WERI-Rb-1 (cell line): ENCODE measurements around the gene OMD.

Source experiments
- DNase-seq: peaks from one replicate; pipeline ENCODE4 v3.0.0-alpha.2; 2020
- H3K27ac ChIP-seq: fragments of 250-450 bp; sonication (Bioruptor Pico); 2 replicates; pipeline ENCODE4 v1.5.1; 2020; ENCODE audit warnings: mild to moderate bottlenecking, moderate library complexity
- H3K27me3 ChIP-seq: fragments of 250-450 bp; sonication (Bioruptor Pico); 2 replicates; pipeline ENCODE4 v1.5.1; 2021; ENCODE audit warnings: mild to moderate bottlenecking, low read depth, moderate library complexity; ENCODE audit not compliant: insufficient read depth, severe bottlenecking
- H3K36me3 ChIP-seq: fragments of 250-450 bp; sonication (Bioruptor Pico); 2 replicates; pipeline ENCODE4 v1.5.1; 2020; ENCODE audit warnings: mild to moderate bottlenecking, moderate library complexity
- H3K4me3 ChIP-seq: 2 replicates; pipeline ENCODE4 v1.5.1; 2011; ENCODE audit warnings: low read depth, mild to moderate bottlenecking, control low read depth, low read length
- H3K9me3 ChIP-seq: fragments of 250-450 bp; sonication (Bioruptor Pico); 2 replicates; pipeline ENCODE4 v1.5.1; 2021; ENCODE audit warnings: mild to moderate bottlenecking, moderate library complexity; ENCODE audit not compliant: severe bottlenecking
- TF ChIP-seq, protein P1 (sequence below): IDR thresholded peaks from 2 replicates; pipeline ENCODE4 v1.5.1; 2011; ENCODE audit warnings: low read depth, mild to moderate bottlenecking, control low read depth, inconsistent platforms, low read length

Gene OMD

DNA sequence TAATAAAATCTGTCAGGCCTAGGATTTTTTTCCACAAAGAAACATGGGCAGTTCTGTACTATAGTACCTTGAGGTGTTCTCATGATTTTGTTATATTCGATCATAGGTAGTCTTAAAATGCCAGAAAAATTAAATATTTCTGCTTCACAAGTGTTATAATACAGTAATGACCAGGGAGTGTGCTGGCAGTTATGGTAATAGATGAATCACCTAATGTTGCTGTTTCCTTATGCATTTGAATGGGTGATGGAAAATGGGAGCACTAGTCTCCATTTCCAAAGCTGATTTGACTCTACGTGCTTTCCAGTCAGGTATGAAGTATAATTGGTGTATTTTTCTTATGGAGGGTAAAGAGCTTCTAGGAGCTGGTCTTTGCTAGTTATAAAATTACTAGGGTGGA lies 43.7 kb downstream of the OMD start:
- no peak overlapping the region for H3K4me3 ChIP-seq
- H3K36me3 ChIP-seq: peaks cover 4% of the 10 kb centered on the region; the same call in 1 of the 2 replicates
- DNase-seq: no peak
- TF ChIP-seq, protein P1, sequence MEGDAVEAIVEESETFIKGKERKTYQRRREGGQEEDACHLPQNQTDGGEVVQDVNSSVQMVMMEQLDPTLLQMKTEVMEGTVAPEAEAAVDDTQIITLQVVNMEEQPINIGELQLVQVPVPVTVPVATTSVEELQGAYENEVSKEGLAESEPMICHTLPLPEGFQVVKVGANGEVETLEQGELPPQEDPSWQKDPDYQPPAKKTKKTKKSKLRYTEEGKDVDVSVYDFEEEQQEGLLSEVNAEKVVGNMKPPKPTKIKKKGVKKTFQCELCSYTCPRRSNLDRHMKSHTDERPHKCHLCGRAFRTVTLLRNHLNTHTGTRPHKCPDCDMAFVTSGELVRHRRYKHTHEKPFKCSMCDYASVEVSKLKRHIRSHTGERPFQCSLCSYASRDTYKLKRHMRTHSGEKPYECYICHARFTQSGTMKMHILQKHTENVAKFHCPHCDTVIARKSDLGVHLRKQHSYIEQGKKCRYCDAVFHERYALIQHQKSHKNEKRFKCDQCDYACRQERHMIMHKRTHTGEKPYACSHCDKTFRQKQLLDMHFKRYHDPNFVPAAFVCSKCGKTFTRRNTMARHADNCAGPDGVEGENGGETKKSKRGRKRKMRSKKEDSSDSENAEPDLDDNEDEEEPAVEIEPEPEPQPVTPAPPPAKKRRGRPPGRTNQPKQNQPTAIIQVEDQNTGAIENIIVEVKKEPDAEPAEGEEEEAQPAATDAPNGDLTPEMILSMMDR: no peak
- H3K27me3 ChIP-seq: no peaks in the 10 kb centered on the region
- no peaks in the 10 kb centered on the region for H3K9me3 ChIP-seq
- no peak overlapping the region for H3K27ac ChIP-seq

DNA sequence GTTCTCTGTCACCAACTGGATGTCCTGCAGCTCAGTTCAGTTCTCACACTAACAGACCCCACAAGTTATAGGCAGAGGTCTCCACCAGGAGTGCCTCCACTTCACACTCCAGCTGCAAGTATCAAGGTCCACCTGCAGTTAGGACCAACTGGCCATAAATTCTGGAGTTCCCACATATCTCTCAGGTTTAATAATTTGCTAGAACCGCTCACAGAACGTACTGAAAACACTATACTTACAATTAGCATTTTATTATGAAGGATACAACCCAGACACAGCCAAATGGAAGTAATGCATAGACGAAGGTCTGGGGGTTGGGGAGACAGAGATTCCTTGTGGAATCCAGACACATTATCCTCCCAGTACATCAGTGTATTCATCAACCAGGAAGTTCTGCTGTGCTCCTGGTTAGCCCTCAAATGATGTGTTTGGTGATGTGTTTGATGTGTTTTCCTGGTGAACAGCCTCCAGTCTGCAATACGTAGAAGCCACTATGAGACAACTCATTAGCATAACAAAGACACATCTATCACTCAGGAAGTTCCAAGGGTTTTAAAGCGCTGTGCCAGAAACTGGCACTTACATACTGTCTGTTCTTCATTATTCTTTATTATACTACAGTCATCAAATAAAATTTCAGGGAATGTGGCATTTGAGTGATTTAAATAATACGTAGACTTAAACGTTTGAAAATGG lies 45.3 kb downstream of the OMD start:
- no peak for DNase-seq
- Histone ChIP-seq H3K27ac (no peak overlapping the region), H3K27me3 (no peaks in the 10 kb centered on the region)

DNA sequence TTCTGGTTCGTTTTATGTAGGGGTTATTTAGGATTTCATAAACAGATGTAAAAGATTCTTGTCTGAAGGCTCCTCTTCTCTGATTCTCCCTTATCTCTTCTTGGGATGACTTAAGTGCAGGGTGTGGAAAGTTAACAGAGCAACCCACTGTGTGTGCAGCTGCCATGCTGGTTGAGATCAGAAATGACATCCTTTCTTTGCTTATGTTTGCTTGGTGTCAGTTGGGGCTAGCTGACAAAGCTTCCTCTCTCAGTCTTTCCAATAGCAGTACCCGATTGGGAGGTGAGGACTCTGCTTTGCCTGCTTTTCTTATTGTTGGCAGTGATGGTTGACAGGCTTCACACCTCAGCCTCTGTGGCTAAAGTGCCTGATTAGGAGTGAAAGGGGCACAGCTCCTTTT lies 46.4 kb downstream of the OMD start:
- peaks cover 4% of the 10 kb centered on the region; the same call in 1 of the 2 replicates for H3K36me3 ChIP-seq
- H3K9me3 ChIP-seq: no peaks in the 10 kb centered on the region
- H3K27me3 ChIP-seq: no peaks in the 10 kb centered on the region
- DNase-seq: no peak
- H3K27ac ChIP-seq: no peak overlapping the region
- no peak overlapping the region for H3K4me3 ChIP-seq
- TF ChIP-seq, protein P1: no peak

More for the DNA sequence above, 45.3 kb downstream of the OMD start:
- peaks cover 4% of the 10 kb centered on the region; the same call in 1 of the 2 replicates for H3K36me3 ChIP-seq
- no peaks in the 10 kb centered on the region for H3K9me3 ChIP-seq
- no peak overlapping the region for H3K4me3 ChIP-seq
- TF ChIP-seq, protein P1: no peak

DNA sequence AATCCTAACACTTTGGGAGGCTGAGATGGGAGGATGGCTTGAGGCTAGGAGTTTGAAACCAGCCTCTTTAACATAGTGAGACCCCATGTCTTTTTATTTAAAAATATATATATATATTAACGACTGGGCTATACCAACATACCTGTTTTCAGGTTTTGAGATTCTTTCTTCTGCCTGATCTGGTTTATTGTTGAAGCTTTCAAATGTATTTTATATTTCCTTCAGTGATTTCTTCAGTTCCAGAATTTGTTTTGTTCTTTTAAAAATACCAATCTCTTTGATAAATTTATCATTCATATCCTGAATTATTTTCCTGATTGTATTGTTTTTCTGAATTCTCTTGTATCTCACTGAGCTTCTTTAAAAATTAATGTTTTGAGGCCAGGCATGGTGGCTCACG lies 51.1 kb downstream of the OMD start:
- Histone ChIP-seq H3K27me3 (no peaks in the 10 kb centered on the region), H3K9me3 (no peaks in the 10 kb centered on the region), H3K36me3 (no peaks in the 10 kb centered on the region), H3K4me3 (no peak overlapping the region), H3K27ac (no peak overlapping the region)
- TF ChIP-seq, protein P1: no peak
- no peak for DNase-seq

DNA sequence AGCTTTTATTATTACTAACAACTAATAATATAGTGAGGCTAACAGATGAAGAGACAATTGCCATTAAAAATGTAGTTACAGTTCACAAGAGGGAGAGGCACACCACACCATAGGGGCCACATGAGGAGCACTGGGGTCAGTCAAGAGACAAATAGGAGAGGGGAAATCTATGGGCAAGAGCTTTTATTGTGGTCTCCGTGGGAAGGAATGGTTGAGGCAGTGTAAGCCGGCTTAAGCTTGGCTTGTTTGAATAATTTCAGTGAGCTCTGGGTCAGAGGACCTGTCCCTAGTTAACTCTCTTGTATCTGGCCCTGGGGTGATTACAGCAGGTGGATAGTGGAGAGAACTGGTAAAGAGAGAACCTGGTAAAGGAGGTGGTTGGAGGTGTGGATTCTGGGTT lies 55.2 kb downstream of the OMD start:
- no peaks in the 10 kb centered on the region for H3K36me3 ChIP-seq
- TF ChIP-seq, protein P1: no peak
- no peak overlapping the region for H3K4me3 ChIP-seq
- DNase-seq: no peak
- no peaks in the 10 kb centered on the region for H3K9me3 ChIP-seq
- no peak overlapping the region for H3K27ac ChIP-seq
- no peaks in the 10 kb centered on the region for H3K27me3 ChIP-seq
